ENCODE measurements around the gene CCDC47.

The CCDC47 gene

DNA sequence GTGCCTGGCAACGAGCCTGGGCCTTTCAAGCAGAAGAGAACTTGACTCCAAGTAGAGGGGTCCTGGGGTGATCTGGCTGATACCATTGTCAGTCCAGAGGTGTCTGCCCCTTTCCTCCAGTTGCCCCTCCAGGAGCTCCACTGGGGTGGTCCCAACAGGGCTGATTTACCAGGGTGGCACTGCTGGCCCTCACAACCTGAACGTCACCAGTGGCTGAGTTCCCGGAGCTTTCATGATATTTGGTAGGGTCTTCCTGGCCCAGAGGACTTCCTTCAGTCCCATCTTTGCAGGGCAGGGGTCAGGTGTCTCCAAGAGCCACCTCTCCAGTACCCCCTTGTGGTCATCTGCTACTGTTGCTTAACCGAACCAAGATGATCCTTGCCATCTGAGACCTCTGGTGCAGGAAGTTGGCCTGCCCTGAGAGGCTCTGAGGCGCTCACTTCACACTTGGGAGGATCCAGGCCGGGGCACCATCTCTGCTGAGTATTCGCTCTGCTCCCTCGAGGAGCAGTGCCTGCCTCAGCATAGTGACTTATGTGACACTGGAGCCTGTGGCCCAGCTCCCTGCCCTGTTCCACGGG is 76.9 kb downstream of the CCDC47 start:
- DNase-seq, result no peak

DNA sequence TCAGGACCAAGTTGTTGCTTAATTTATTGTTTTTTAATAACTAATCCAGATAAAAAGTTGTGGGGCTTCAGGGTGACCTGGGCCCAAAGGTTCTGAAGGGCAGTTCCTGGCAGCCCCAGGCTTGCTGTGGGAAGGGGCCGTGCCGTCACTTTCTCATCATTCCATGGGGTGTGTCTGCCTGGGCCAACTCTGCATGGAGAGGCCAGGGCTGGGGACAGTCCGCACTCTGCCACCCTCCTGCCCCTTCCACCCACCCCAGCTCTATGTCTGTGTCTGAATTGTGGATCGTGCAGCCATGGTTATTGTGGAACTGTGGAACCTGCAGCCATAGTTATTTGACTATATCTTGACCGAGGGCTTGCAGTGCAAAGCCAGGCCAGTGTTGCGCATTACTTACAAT is 77.5 kb downstream of the CCDC47 start:
- no peak for DNase-seq
